GM12878 (cell line): Measurements from ENCODE around the gene CHST15. TPM values are rescaled to one million over a fixed set of nuclear protein-coding genes. Genes with fewer than 3 reads are reported as not detected.

Experiments
- ATAC-seq: fragments of 200-7000 bp; cut with Tn5 transposase; 3 replicates; pipeline ENCODE4 v1.9.1; 2020; ENCODE audit warnings: mild to moderate bottlenecking, moderate library complexity
- BruUV-seq: library from RNA; stranded (reverse); fragments of 400-500 nt; replicated peaks from 2 replicates; lab custom pipeline; 2021; lab: Mats Ljungman, UMichigan
- CTCF ChIA-PET: fragments of 300-600 bp; sonication (Branson Sonifier 250); formaldehyde crosslinking; extraction: SDS; loops from one replicate; lab custom pipeline; 2021; ENCODE audit warnings: inconsistent platforms; lab: Yijun Ruan, JAX
- POLR2A ChIA-PET: fragments of 350-600 bp; formaldehyde crosslinking; extraction: SDS; loops from one replicate; lab custom pipeline; 2021; ENCODE audit warnings: inconsistent platforms; lab: Charles Lee
- RAD21 ChIA-PET: fragments of 300-600 bp; sonication (Branson Sonifier 250); formaldehyde crosslinking; loops from one replicate; lab custom pipeline; 2023; ENCODE audit warnings: antibody characterized with exemption; ENCODE audit not compliant: unreplicated experiment; lab: Charles Lee
- SMC1A ChIA-PET: fragments of 300-600 bp; sonication (Branson Sonifier 250); formaldehyde crosslinking; loops from one replicate; lab custom pipeline; 2023; ENCODE audit not compliant: unreplicated experiment, uncharacterized antibody; lab: Charles Lee
- DNase-seq: peaks from one replicate; pipeline ENCODE4 v3.0.0-alpha.2; 2011; ENCODE audit warnings: low read depth, low spot score
- FAIRE-seq: peaks from 3 replicates; lab custom pipeline; 2011; peaks lifted over from hg19 to GRCh38; lab: Jason Lieb, UNC
- H2AFZ ChIP-seq: 2 replicates; pipeline ENCODE4 v1.6.0; 2011; ENCODE audit warnings: low read depth, low read length, control low read depth; ENCODE audit not compliant: control insufficient read depth
- H3K27ac ChIP-seq: 2 replicates; pipeline ENCODE4 v1.5.1; 2011; ENCODE audit warnings: control low read depth; ENCODE audit not compliant: control insufficient read depth, insufficient read depth
- H3K27me3 ChIP-seq, 2 experiments: replicated peaks in 1 of 2; 2 replicates each; pipeline versions ENCODE4 v1.6.0 to v1.6.1; 2011; ENCODE audit warnings: low read length in 1 of 2; ENCODE audit not compliant: control insufficient read depth in 2 of 2, insufficient read depth in 2 of 2
- H3K36me3 ChIP-seq, 2 experiments: 2 replicates each; pipeline ENCODE4 v1.5.1; 2011; ENCODE audit warnings: low read length in 1 of 2; ENCODE audit not compliant: control insufficient read depth in 2 of 2, insufficient read depth in 2 of 2
- H3K4me1 ChIP-seq: 2 replicates; pipeline ENCODE4 v1.6.1; 2011; ENCODE audit warnings: mild to moderate bottlenecking, low read length, moderate library complexity, mixed read lengths; ENCODE audit not compliant: control insufficient read depth, insufficient read depth
- H3K4me2 ChIP-seq: 2 replicates; pipeline ENCODE4 v1.6.0; 2011; ENCODE audit warnings: control low read depth; ENCODE audit not compliant: control insufficient read depth, insufficient read depth
- H3K4me3 ChIP-seq: fragments of 200-600 bp; sonication (generic); 2 replicates; pipeline ENCODE4 v1.5.1; 2016
- H3K79me2 ChIP-seq: 2 replicates; pipeline ENCODE4 v1.6.0; 2011; ENCODE audit warnings: low read length; ENCODE audit not compliant: control insufficient read depth, insufficient read depth
- H3K9ac ChIP-seq: 2 replicates; pipeline ENCODE4 v1.8.0; 2011; ENCODE audit warnings: low read length, control low read depth, mixed read lengths; ENCODE audit not compliant: control insufficient read depth, insufficient read depth
- H3K9me3 ChIP-seq: replicated peaks from 3 replicates; pipeline ENCODE4 v1.5.1; 2011; ENCODE audit warnings: mild to moderate bottlenecking, low read length; ENCODE audit not compliant: control insufficient read depth, insufficient read depth
- H4K20me1 ChIP-seq: 2 replicates; pipeline ENCODE4 v1.6.0; 2011; ENCODE audit not compliant: control insufficient read depth, insufficient read depth
- KAT2A ChIP-seq: conservative IDR thresholded peaks from 2 replicates; pipeline ENCODE4 v1.6.1; 2011; ENCODE audit warnings: low read depth, low read length; ENCODE audit not compliant: control insufficient read depth
- ZBTB4 ChIP-seq: fragments of 450-650 bp; formaldehyde crosslinking; IDR thresholded peaks from 2 replicates; pipeline ENCODE4 v1.4.0; 2022; ENCODE audit warnings: mild to moderate bottlenecking, moderate library complexity
- WGBS: methylation state at CpG from one replicate; pipeline ENCODE4 v1.1.6; 2016; ENCODE audit warnings: low lambda C conversion rate; ENCODE audit not compliant: insufficient replicate concordance, insufficient coverage; ENCODE audit errors: missing lambda C conversion rate; 5-methylcytosine and 5-hydroxymethylcytosine counted together
- in situ Hi-C: fragments of 300-500 bp; cut with MboI; formaldehyde crosslinking; loops from 9 replicates; pipeline ENCODE4 v1.14.3; 2018; ENCODE audit warnings: mixed read lengths
- intact Hi-C: fragments of 100-400 bp; cut with micrococcal nuclease; formaldehyde crosslinking; loops from one replicate; pipeline ENCODE4 v1.14.2; 2022; ENCODE audit not compliant: unreplicated experiment
- polyA plus RNA-seq, 11 experiments: library from polyadenylated mRNA; depleted of rRNA in 4 of 11; unstranded in 6 of 11; stranded (reverse) in 5 of 11; fragments of >200 nt; fragmentation: Nextera tagmentation in 4 of 11; fragmentation: Illumina TruSeq in 1 of 11; extraction: Ambion mirVana in 4 of 11; extraction: Trizol in 1 of 11; gene quantifications; 1 replicate in 1 of 11; 2 replicates in 10 of 11; pipeline versions ENCODE4 v1.2.1 to v1.2.3, GENCODE V29; 2011 to 2016; ENCODE audit warnings: inconsistent platforms in 2 of 11, missing spikeins in 2 of 11, low read depth in 1 of 11
- total RNA-seq, 4 experiments: library from RNA; depleted of rRNA in 3 of 4; stranded (reverse); fragments of >200 nt in 3 of 4; fragmentation: Illumina TruSeq in 1 of 4; extraction: Trizol in 1 of 4; gene quantifications; 2 replicates each; pipeline versions ENCODE4 v1.2.1 to v1.2.3, GENCODE V29; 2013 to 2021
- TF ChIP-seq, protein P1 (sequence below): fragments of 450-650 bp; IDR thresholded peaks from 2 replicates; pipeline ENCODE4 v1.6.1; 2016; ENCODE audit warnings: mild to moderate bottlenecking

The CHST15 gene
- total and polyA plus RNA-seq, 10 of the 15 experiments (the other 5 are each of a cell fraction or from before 2014, with no cell fraction given): 0.02 to 0.53 (median 0.05) TPM; not detected in 1

- CTCF ChIA-PET: interaction anchor here (1.2 kb wide), 1 partner anchor 389 kb away, joined by 3 read pairs; no protein-coding TSS in a partner anchor
- peaks cover 0 to 8% of the 10 kb centered on the region in 2 experiments for H3K27me3 ChIP-seq
- no peaks in the 10 kb centered on the region for H3K4me1 ChIP-seq
- TF ChIP-seq, protein P1, sequence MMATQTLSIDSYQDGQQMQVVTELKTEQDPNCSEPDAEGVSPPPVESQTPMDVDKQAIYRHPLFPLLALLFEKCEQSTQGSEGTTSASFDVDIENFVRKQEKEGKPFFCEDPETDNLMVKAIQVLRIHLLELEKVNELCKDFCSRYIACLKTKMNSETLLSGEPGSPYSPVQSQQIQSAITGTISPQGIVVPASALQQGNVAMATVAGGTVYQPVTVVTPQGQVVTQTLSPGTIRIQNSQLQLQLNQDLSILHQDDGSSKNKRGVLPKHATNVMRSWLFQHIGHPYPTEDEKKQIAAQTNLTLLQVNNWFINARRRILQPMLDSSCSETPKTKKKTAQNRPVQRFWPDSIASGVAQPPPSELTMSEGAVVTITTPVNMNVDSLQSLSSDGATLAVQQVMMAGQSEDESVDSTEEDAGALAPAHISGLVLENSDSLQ: no peak
- no peak for TF ChIP-seq KAT2A
- no peak for TF ChIP-seq ZBTB4 (CRISPR knock-in tag)
- TF ChIP-seq, all 136 proteins: peak for 0
- Histone ChIP-seq H2AFZ (no peak overlapping the region), H3K9me3 (no peaks in the 10 kb centered on the region; the same call in 2 of the 3 replicates), H3K9ac (no peak overlapping the region), H4K20me1 (no peaks in the 10 kb centered on the region), H3K4me3 (no peak overlapping the region), H3K27ac (no peak overlapping the region), H3K4me2 (no peak overlapping the region), H3K79me2 (no peaks in the 10 kb centered on the region), H3K36me3 (no peaks in the 10 kb centered on the region)
- ChIA-PET POLR2A (no interaction called here), RAD21 (no interaction called here), SMC1A (no interaction called here)
- in situ Hi-C loops (no loop called here), intact Hi-C loops (no loop called here)
- DNase-seq (no peak), ATAC-seq (no peak), FAIRE-seq (no peak)
- no TSS peak for BruUV-seq
- 39% methylated on average over 33 of the region's 62 CpGs for WGBS
These were observed 120.7 kb downstream of the CHST15 start for GRCh38 chr10:123972481-123973401.
